ENCODE measurements around the gene RNF217.

RNF217 gene

GRCh38 chr6:125004198-125004597 is 42.0 kb downstream of the RNF217 start:
- Histone ChIP-seq H4K20me1 (ENCODE audit: insufficient read depth) (no peaks in the 10 kb centered on the region), H3K4me3 (IDR thresholded peaks at IDR 0.05; ENCODE audit: insufficient read depth, low read depth, low read length) (no peak overlapping the region), H3K4me2 (no peak overlapping the region), H3K79me2 (ENCODE audit: insufficient read depth, low read depth) (no peaks in the 10 kb centered on the region), H3K9ac (no peak overlapping the region), H3K27me3 (ENCODE audit: insufficient read depth, low read depth) (no peaks in the 10 kb centered on the region), H3K27ac (no peak overlapping the region), H2AFZ (ENCODE audit: low read depth) (no peak overlapping the region), H3K36me3 (ENCODE audit: insufficient read depth) (no peaks in the 10 kb centered on the region), H3K4me1 (ENCODE audit: low read depth, poor library complexity, severe bottlenecking) (no peaks in the 10 kb centered on the region)
- TF ChIP-seq, protein P1, sequence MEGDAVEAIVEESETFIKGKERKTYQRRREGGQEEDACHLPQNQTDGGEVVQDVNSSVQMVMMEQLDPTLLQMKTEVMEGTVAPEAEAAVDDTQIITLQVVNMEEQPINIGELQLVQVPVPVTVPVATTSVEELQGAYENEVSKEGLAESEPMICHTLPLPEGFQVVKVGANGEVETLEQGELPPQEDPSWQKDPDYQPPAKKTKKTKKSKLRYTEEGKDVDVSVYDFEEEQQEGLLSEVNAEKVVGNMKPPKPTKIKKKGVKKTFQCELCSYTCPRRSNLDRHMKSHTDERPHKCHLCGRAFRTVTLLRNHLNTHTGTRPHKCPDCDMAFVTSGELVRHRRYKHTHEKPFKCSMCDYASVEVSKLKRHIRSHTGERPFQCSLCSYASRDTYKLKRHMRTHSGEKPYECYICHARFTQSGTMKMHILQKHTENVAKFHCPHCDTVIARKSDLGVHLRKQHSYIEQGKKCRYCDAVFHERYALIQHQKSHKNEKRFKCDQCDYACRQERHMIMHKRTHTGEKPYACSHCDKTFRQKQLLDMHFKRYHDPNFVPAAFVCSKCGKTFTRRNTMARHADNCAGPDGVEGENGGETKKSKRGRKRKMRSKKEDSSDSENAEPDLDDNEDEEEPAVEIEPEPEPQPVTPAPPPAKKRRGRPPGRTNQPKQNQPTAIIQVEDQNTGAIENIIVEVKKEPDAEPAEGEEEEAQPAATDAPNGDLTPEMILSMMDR (conservative IDR thresholded peaks at IDR 0.05; ENCODE audit: low read depth, low read length) = no peak

- no peaks in the 10 kb centered on the region for H3K27me3 ChIP-seq (ENCODE audit: insufficient read depth, low read depth)
Observed at GRCh38 chr6:125004797-125005595, 42.8 kb downstream of the RNF217 start.

DNA sequence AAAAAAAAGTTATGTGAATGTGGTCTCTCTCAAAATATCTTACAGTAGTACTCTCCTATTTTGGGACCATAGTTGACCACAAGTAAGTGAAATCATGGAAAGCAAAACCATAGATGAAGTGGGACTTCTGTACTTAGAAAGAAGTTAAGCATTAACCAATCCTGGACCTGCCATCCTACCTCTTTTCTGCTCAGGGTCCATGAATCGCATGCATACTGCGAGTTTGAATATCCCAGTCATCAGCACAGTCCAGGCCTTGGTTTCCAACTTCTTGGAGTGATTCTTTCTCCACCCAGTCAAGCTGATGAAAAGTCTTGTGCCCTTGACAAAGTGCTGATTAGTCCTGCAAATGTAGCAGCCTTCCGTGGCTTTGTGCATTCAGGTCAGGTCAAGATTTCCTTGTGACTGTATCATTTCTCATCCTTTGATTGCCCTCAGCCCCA is 46.0 kb downstream of the RNF217 start:
- TF ChIP-seq, protein P1 (conservative IDR thresholded peaks at IDR 0.05; ENCODE audit: low read depth, low read length) = no peak
- Histone ChIP-seq H3K4me2 (no peak overlapping the region), H3K27me3 (ENCODE audit: insufficient read depth, low read depth) (no peaks in the 10 kb centered on the region), H3K4me3 (IDR thresholded peaks at IDR 0.05; ENCODE audit: insufficient read depth, low read depth, low read length) (no peak overlapping the region), H3K4me1 (ENCODE audit: low read depth, poor library complexity, severe bottlenecking) (no peaks in the 10 kb centered on the region), H2AFZ (ENCODE audit: low read depth) (no peak overlapping the region), H3K36me3 (ENCODE audit: insufficient read depth) (no peaks in the 10 kb centered on the region), H3K79me2 (ENCODE audit: insufficient read depth, low read depth) (no peaks in the 10 kb centered on the region), H3K27ac (no peak overlapping the region), H3K9ac (no peak overlapping the region), H4K20me1 (ENCODE audit: insufficient read depth) (no peaks in the 10 kb centered on the region)

More at GRCh38 chr6:125004797-125005595, 42.8 kb downstream of the RNF217 start:
- no peaks in the 10 kb centered on the region for H3K4me1 ChIP-seq (ENCODE audit: low read depth, poor library complexity, severe bottlenecking)
- H3K27ac ChIP-seq = no peak overlapping the region
- no peak overlapping the region for H3K4me2 ChIP-seq
- H4K20me1 ChIP-seq (ENCODE audit: insufficient read depth) = no peaks in the 10 kb centered on the region
- TF ChIP-seq, protein P1 (conservative IDR thresholded peaks at IDR 0.05; ENCODE audit: low read depth, low read length) = no peak
- H2AFZ ChIP-seq (ENCODE audit: low read depth) = no peak overlapping the region
- no peak overlapping the region for H3K9ac ChIP-seq
- H3K36me3 ChIP-seq (ENCODE audit: insufficient read depth) = no peaks in the 10 kb centered on the region
- no peaks in the 10 kb centered on the region for H3K79me2 ChIP-seq (ENCODE audit: insufficient read depth, low read depth)
- no peak overlapping the region for H3K4me3 ChIP-seq (IDR thresholded peaks at IDR 0.05; ENCODE audit: insufficient read depth, low read depth, low read length)

GRCh38 chr6:125008957-125009356 is 46.7 kb downstream of the RNF217 start:
- H3K79me2 ChIP-seq (ENCODE audit: insufficient read depth, low read depth) = no peaks in the 10 kb centered on the region
- H3K27me3 ChIP-seq (ENCODE audit: insufficient read depth, low read depth) = no peaks in the 10 kb centered on the region
- H4K20me1 ChIP-seq (ENCODE audit: insufficient read depth) = no peaks in the 10 kb centered on the region
- no peaks in the 10 kb centered on the region for H3K36me3 ChIP-seq (ENCODE audit: insufficient read depth)
- no peak overlapping the region for H3K4me2 ChIP-seq
- TF ChIP-seq, protein P1 (conservative IDR thresholded peaks at IDR 0.05; ENCODE audit: low read depth, low read length) = no peak
- no peak overlapping the region for H3K4me3 ChIP-seq (IDR thresholded peaks at IDR 0.05; ENCODE audit: insufficient read depth, low read depth, low read length)
- no peak overlapping the region for H3K9ac ChIP-seq
- no peak overlapping the region for H3K27ac ChIP-seq
- H2AFZ ChIP-seq (ENCODE audit: low read depth) = no peak overlapping the region
- H3K4me1 ChIP-seq (ENCODE audit: low read depth, poor library complexity, severe bottlenecking) = peaks cover 3% of the 10 kb centered on the region

Data from KMS-11 (cell line).